GM18873 (cell line): ENCODE results near the gene CFAP46.

Experiments used
- ATAC-seq: cut with Tn5 transposase; IDR thresholded peaks from one replicate; pipeline ENCODE4 v1.9.1; 2021; ENCODE audit warnings: mild to moderate bottlenecking, moderate library complexity, moderate number of reproducible peaks; ENCODE audit not compliant: unreplicated experiment, low FRiP score

CFAP46 gene

DNA sequence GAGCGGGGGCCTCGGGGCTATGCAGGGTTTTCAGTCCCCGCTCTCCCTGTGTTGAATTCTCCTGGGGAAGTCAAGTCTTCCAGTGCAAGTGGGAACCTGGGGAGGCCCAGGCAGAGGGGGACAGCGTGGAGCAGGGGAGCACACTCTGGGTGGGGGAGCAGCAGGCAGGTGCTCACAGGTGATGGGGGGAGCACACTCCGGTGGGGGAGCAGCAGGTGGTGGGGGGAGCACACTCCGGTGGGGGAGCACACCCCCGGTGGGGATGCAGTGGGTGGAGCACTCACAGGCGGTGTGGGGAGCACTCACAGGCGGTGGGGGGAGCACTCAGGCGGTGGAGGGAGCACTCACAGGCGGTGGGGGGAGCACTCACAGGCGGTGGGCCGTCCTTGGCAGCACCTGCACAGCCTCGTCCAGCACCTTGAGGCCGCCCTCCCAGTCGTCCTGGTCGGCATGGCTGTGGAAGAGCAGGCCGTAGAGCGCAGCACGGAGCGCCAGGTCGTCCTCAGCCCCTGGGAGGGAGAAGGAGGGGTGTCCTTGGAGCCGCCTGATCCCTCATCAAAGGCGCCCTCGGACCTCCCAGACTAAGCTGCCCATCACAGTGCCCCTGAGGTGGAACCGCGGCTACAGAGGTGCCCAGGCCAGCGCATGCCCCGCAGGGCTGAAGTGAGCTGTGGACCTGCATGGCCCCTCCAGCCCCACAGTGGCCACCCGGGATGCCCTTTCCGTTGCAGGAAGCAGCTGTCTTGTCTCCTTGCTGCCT, 56.7 kb downstream of the CFAP46 start:
- ATAC-seq = no peak

GRCh38 chr10:132884691-132885271, 57.6 kb downstream of the CFAP46 start:
- ATAC-seq = no peak

DNA sequence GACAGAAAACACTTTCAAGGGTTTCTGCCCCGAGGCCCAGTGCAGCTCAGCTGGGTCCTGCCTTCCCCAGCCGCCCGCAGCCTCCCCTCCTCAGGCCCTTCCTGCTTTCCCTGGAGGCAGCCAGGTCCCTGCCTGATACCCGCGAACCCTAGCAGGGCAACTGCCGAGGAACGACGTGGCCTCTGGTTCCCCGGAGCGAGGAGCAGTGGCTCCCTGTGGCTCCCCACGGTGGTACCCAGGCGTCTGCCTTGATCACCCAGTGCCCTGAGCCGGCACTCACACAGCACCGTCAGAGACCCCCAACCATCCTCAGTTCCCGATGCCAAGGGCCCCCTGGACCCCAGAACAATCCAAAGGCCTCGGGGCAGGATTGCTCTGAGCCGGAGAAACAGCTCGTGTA, 58.3 kb downstream of the CFAP46 start:
- ATAC-seq = no peak

- ATAC-seq = no peak
Observed at GRCh38 chr10:132883391-132883881, 58.9 kb downstream of the CFAP46 start.

GRCh38 chr10:132882069-132882951, 60.1 kb downstream of the CFAP46 start:
- ATAC-seq = no peak

DNA sequence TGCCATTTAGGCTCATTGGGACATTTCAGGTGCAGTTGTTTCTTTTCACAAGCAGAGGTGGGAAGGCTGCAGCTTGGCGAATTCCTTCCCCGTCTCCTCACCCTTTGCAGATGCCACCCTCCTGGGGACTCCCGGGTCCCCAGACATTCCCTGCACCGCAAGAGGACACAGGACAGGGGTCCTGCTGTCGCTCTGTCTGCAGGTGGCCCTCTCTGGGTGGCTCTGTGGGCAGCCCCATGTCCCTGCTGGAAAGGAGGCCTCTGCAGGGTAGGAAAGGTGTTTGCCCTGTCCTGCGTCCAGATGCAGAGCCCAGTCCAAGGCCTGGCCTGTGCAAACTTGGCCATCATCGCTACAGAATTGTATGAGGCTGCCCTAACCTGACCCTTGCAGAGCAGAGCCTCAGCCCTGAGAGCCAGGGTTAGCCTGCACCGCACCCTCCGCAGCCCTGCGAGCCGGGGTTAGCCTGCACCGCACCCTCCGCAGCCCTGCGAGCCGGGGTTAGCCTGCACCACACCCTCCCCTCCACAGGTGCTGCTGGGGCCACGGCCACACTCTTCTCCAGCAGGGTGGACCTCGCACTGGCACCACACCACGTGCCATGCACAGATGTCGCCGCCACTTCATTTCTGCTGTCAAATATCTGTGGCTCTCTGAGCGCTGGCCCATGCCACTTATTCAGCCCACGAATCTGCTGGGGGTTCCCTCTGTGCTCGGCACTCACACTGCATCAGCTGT, 61.0 kb downstream of the CFAP46 start:
- no peak for ATAC-seq

- ATAC-seq = no peak
Observed at GRCh38 chr10:132880128-132880981, 62.0 kb downstream of the CFAP46 start.

DNA sequence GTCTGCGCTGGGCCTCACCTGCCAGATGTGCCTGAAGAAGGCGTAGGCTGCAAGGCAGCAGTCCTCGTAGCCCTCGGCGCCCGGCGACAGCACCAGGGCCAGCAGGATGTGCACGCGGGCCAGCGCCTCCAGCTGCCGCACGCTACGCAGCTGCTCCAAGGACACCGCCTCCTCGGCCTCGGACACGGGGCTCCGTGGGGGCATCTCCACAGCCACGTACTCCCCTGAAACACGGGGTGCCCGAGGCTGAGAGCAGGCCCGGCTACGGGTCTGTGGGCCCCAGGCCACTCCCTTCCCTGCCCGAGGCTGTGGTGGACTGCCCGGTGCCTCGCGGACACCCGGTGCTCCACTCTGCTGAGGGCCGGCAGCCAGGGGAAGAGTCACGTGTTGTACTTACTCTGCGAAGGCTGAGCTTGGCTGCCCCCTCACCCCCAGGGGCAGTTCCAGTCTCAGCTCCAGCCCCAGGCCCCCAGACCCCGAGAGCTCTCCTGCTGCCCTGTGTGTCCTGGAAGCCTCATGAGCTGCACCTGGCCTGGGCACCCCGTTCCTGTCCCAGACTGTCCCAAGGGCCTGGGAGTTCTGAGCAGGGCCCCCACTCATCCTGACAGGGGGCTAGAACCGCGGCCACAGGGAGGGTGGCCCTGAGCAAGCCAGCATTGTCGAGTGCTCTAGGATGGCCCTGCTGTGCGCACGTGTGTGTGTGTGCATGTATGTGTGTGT, 62.8 kb downstream of the CFAP46 start:
- no peak for ATAC-seq

- ATAC-seq = no peak
Observed at GRCh38 chr10:132878730-132879407, 63.5 kb downstream of the CFAP46 start.

GRCh38 chr10:132878091-132878729, 64.2 kb downstream of the CFAP46 start:
- ATAC-seq = no peak

DNA sequence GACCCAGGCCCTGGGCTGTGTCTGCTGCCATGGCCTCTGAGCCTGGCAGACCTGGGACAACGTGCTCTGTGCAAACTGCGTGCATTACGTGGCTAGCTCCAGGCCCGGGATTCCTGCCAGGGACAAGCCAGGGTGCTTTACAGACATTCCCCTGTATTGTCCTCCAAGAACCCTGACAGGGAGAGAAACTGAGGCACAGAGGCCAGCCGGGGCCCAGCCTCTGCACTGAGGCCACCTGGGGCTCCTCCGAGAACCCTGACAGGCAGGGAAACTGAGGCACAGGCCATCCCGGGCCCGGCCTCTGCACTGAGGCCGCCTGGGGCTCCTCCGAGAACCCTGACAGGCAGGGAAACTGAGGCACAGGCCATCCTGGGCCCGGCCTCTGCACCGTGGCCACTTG, 64.9 kb downstream of the CFAP46 start:
- no peak for ATAC-seq

GRCh38 chr10:132876993-132877431, 65.4 kb downstream of the CFAP46 start:
- no peak for ATAC-seq

DNA sequence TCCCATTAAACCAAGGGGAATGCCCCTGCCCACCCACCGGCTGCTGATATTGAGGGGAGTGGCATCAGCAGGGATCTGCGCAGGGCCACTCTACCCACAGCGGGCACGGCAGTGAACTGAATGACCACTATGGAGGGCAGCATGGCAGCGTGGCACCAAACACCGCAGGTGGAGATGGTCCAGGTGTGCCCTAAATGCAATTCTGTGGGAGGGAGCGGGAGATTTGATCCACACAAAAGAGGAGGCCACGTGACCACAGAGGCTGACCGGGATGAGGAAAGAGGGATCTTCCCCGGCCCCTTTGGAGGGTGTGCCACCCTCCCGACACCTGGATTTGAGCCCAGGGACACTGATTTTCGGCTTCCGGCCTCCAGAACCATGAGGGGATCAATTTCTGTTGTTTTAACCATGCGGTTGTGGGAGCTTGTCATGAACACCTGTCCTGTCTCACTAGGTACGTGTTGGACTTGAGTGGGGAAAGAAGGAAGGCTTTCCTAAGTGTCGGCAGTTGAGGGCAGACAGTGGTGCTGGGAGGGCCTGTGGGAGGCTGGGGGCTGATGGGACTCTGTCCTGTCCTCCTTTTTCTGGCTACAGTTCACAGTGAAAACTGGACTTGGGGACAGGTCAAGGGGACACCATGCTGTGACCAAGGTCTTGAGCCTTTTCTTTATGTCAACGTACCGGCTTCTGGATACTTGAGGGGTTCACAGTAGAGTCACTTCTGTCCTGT, 66.1 kb downstream of the CFAP46 start:
- no peak for ATAC-seq

DNA sequence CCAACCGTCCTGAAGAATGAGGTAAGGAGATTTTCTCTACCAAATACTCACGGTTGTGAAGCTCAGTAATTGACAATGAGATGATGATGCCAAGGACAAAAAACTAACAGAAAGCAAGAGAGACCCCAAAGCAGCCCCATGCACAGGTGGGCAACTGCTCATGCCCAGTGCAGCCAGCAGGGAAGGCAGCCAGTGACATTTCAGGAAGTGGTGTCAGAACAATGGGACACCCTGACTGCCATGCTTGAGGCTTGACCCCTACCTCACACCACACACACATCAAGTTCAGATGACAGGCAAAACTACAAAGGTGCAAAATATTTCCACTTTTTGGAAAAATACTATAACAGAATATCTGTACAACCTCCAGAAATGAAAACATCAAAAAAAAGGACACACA, 66.9 kb downstream of the CFAP46 start:
- no peak for ATAC-seq

- ATAC-seq = no peak
Observed at GRCh38 chr10:132873395-132873794, 69.0 kb downstream of the CFAP46 start.

- no peak for ATAC-seq
Observed at GRCh38 chr10:132872658-132873057, 69.7 kb downstream of the CFAP46 start.

- no peak for ATAC-seq
Observed at GRCh38 chr10:132870426-132870825, 71.9 kb downstream of the CFAP46 start.
